Measurements from ENCODE around the gene LIFR.

LIFR gene

DNA sequence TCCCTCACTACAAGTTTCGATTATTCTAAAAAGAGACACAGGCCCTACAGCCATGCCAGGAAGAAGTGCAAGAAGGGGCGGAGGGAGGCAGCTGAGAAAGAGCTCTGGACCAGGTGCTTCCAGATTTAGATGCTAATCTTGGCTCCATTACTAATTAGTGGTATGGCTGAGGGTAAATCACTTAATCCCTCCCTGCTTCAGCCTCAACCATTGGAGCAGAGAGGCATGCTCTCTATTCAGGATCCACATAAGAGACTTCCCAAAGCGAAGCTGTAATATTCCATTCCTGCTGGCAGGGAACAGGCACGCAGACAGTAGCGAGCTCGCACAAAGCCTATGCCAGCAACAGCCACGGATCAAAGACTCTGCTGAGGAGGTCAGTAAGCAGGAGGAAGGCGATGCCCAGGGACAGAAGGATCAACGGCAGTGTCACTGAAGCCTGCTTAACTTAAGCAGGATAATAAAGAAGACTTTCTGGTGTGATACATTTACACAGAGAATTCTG lies 24.2 kb downstream of the LIFR start:
- DNase-seq (ENCODE audit: low spot score) = no peak
- Histone ChIP-seq H3K27ac (no peak overlapping the region), H3K4me3 (no peak overlapping the region)
- TF ChIP-seq, protein P1, sequence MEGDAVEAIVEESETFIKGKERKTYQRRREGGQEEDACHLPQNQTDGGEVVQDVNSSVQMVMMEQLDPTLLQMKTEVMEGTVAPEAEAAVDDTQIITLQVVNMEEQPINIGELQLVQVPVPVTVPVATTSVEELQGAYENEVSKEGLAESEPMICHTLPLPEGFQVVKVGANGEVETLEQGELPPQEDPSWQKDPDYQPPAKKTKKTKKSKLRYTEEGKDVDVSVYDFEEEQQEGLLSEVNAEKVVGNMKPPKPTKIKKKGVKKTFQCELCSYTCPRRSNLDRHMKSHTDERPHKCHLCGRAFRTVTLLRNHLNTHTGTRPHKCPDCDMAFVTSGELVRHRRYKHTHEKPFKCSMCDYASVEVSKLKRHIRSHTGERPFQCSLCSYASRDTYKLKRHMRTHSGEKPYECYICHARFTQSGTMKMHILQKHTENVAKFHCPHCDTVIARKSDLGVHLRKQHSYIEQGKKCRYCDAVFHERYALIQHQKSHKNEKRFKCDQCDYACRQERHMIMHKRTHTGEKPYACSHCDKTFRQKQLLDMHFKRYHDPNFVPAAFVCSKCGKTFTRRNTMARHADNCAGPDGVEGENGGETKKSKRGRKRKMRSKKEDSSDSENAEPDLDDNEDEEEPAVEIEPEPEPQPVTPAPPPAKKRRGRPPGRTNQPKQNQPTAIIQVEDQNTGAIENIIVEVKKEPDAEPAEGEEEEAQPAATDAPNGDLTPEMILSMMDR (IDR thresholded peaks at IDR 0.05) = no peak

DNA sequence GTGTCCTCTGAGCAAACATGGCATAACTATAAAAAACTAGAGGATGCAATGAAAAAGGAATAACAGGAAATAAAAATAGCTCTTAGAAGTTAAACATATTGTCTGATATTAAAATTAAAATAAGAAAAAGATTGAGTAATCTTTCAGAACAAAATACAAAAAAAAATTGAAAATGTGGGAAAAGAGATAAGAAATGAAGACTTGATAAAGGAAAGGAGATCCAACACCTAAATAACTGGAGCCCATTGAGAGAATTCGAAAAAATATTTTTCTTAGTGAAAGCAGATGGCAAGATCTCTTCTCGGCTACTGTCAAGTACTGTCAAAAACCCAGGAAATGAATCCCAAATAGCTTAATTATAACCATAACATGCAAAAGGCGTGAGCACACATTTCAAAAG lies 24.9 kb downstream of the LIFR start:
- Histone ChIP-seq H3K27ac (no peak overlapping the region), H3K4me3 (no peak overlapping the region)
- TF ChIP-seq, protein P1 (IDR thresholded peaks at IDR 0.05) = no peak
- no peak for DNase-seq (ENCODE audit: low spot score)

GRCh38 chr5:38529955-38530646 lies 26.3 kb downstream of the LIFR start:
- DNase-seq (ENCODE audit: low spot score) = no peak
- Histone ChIP-seq H3K4me3 (no peak overlapping the region), H3K27ac (no peak overlapping the region)
- TF ChIP-seq, protein P1 (IDR thresholded peaks at IDR 0.05) = no peak

- no peak for DNase-seq (ENCODE audit: low spot score)
- H3K4me3 ChIP-seq = no peak overlapping the region
- TF ChIP-seq, protein P1 (IDR thresholded peaks at IDR 0.05) = no peak
- H3K27ac ChIP-seq = no peak overlapping the region
Observed at GRCh38 chr5:38528162-38528703, 28.2 kb downstream of the LIFR start.

DNA sequence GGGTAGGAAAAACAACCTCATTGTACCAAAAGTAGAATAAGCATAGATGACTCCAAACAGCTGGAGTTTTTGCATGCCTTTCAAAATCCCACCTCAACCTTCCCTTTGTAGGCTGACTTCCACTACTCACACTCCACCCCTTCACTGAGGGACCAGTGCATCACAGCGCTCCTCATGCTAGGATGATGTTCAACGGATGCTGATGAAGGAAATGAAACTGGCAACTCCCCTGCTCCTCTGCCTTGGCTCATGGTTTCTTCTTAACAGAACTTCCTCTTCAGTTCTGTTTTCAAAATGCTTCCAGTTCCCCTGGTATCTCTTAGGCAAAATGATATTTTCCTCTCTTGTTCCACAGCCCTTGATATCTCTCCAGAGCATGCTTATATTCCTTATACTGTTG lies 29.0 kb downstream of the LIFR start:
- TF ChIP-seq, protein P1 (IDR thresholded peaks at IDR 0.05) = no peak
- no peak for DNase-seq (ENCODE audit: low spot score)
- H3K27ac ChIP-seq = no peak overlapping the region
- H3K4me3 ChIP-seq = no peak overlapping the region

- TF ChIP-seq, protein P1 (IDR thresholded peaks at IDR 0.05) = no peak
- no peak for DNase-seq (ENCODE audit: low spot score)
- no peak overlapping the region for H3K4me3 ChIP-seq
- H3K27ac ChIP-seq = no peak overlapping the region
Observed at GRCh38 chr5:38524022-38524421, 32.4 kb downstream of the LIFR start.

DNA sequence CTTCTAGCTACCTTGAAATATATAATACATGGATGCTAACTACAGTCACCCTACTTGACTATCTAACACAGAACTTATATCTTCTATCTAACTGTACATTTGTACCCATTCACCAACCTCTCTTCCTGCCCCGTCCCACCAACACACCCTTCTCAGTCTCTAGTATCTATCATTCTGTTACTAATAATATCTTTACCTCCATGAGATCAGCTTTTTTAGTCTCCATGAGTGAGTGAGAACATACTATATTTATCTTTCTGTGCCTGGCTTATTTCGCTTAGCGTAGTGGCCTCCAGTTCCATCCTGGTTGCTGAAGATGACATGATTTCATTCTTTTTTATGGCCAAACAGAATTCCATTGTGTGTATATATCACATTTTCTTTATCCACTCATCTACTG lies 37.0 kb downstream of the LIFR start:
- no peak for DNase-seq (ENCODE audit: low spot score)
- H3K27ac ChIP-seq = no peak overlapping the region
- TF ChIP-seq, protein P1 (IDR thresholded peaks at IDR 0.05) = no peak
- no peak overlapping the region for H3K4me3 ChIP-seq

All from coronary artery (tissue), 2 donors.